CD4-positive, alpha-beta memory T cell (primary cell): ENCODE data around the gene MPHOSPH6. TPM values are rescaled to one million over a fixed set of nuclear protein-coding genes. Genes with fewer than 3 reads are reported as not detected.
"Not testable (repeated sequence)": the region's sequence is repeated elsewhere in the genome, so short reads cannot be mapped to it uniquely, and the experiment has no call there.

ENCODE experiments used
- CTCF ChIA-PET: fragments of 350-600 bp; sonication (Branson Sonifier 250); formaldehyde crosslinking; loops from one replicate; lab custom pipeline; 2021; ENCODE audit warnings: inconsistent platforms; ENCODE audit not compliant: partially characterized antibody; lab: Charles Lee
- POLR2A ChIA-PET: fragments of 350-600 bp; sonication (Branson Sonifier 250); formaldehyde crosslinking; loops from one replicate; lab custom pipeline; 2021; ENCODE audit not compliant: partially characterized antibody; lab: Charles Lee
- DNase-seq, 5 donors: peaks; one replicate each; pipeline versions ENCODE4 v3.0.0 to v3.0.0-alpha.2; 2020 to 2022; ENCODE audit warnings: mixed read lengths in 1 of 5
- H3K27ac ChIP-seq: one replicate; pipeline ENCODE4 v1.7.0; 2013; ENCODE audit warnings: low read depth, low read length
- H3K27me3 ChIP-seq: 2 replicates; pipeline ENCODE4 v1.7.0; 2013; ENCODE audit warnings: mild to moderate bottlenecking, low read length, moderate library complexity; ENCODE audit not compliant: insufficient read depth
- H3K36me3 ChIP-seq: 2 replicates; pipeline ENCODE4 v1.7.0; 2013; ENCODE audit warnings: mild to moderate bottlenecking, low read length, moderate library complexity; ENCODE audit not compliant: insufficient read depth
- H3K4me1 ChIP-seq: 2 replicates; pipeline ENCODE4 v1.7.0; 2013; ENCODE audit warnings: mild to moderate bottlenecking, low read length, moderate library complexity; ENCODE audit not compliant: insufficient read depth
- H3K4me3 ChIP-seq, 2 donors: one replicate each; pipeline ENCODE4 v1.7.0; 2013; ENCODE audit warnings: low read length in 2 of 2, mild to moderate bottlenecking in 1 of 2
- H3K9me3 ChIP-seq, 2 donors: one replicate each; pipeline ENCODE4 v1.7.0; 2013; ENCODE audit warnings: low read length in 2 of 2, control low read depth in 1 of 2; ENCODE audit not compliant: control insufficient read depth in 1 of 2
- H3K27ac Mint-ChIP-seq, 7 donors: one replicate each; pipeline ENCODE4 v1.8.0; 2020 to 2021; ENCODE audit warnings: mixed read lengths in 7 of 7, mild to moderate bottlenecking in 6 of 7, inconsistent platforms in 3 of 7, moderate library complexity in 3 of 7
- H3K27me3 Mint-ChIP-seq, 2 donors: one replicate each; pipeline ENCODE4 v1.8.0; 2020 to 2021; ENCODE audit warnings: mixed read lengths in 2 of 2
- H3K36me3 Mint-ChIP-seq, 2 donors: one replicate each; pipeline ENCODE4 v1.8.0; 2020 to 2021; ENCODE audit warnings: mixed read lengths in 2 of 2, inconsistent platforms in 1 of 2, mild to moderate bottlenecking in 1 of 2
- H3K4me1 Mint-ChIP-seq, 4 donors: one replicate each; pipeline ENCODE4 v1.8.0; 2020 to 2021; ENCODE audit warnings: mixed read lengths in 4 of 4, mild to moderate bottlenecking in 1 of 4
- H3K4me3 Mint-ChIP-seq, 8 donors: one replicate each; pipeline ENCODE4 v1.8.0; 2020 to 2021; ENCODE audit warnings: mixed read lengths in 8 of 8, mild to moderate bottlenecking in 7 of 8, moderate library complexity in 6 of 8, inconsistent platforms in 3 of 8
- H3K9me3 Mint-ChIP-seq, 8 donors: one replicate each; pipeline ENCODE4 v1.8.0; 2020 to 2021; ENCODE audit warnings: mixed read lengths in 8 of 8, mild to moderate bottlenecking in 5 of 8, inconsistent platforms in 3 of 8, moderate library complexity in 1 of 8
- intact Hi-C: fragments of 100-400 bp; cut with micrococcal nuclease; formaldehyde crosslinking; loops from one replicate; pipeline ENCODE4 v1.15.1; 2023
- polyA plus RNA-seq, 2 donors: library from polyadenylated mRNA; unstranded; fragments of 300-500 nt; fragmentation: Illumina TruSeq; gene quantifications; one replicate each; pipeline ENCODE4 v1.2.3, GENCODE V29; 2021
- total RNA-seq, 2 experiments: library from RNA; stranded (reverse); gene quantifications; one replicate each; pipeline ENCODE4 v1.2.3, GENCODE V29; 2021

MPHOSPH6 gene
- total and polyA plus RNA-seq, 4 experiments from 2014 or later, result 19.6 to 51.6 (median 22.9) TPM

GRCh38 chr16:82111944-82112343 is 58.1 kb downstream of the MPHOSPH6 start:
- ChIA-PET POLR2A (no interaction called here), CTCF (no interaction called here)
- peaks cover 0 to 2% of the 10 kb centered on the region in 2 donors for H3K27me3 Mint-ChIP-seq
- H3K27ac Mint-ChIP-seq, result no peak overlapping the region
- H3K4me3 ChIP-seq, result no peak overlapping the region
- intact Hi-C loops, result no loop called here
- no peak overlapping the region for H3K4me3 Mint-ChIP-seq
- H3K9me3 Mint-ChIP-seq, result no peaks in the 10 kb centered on the region
- no peaks in the 10 kb centered on the region for H3K36me3 ChIP-seq
- no peaks in the 10 kb centered on the region for H3K4me1 ChIP-seq
- no peaks in the 10 kb centered on the region for H3K4me1 Mint-ChIP-seq
- no peaks in the 10 kb centered on the region for H3K36me3 Mint-ChIP-seq
- H3K9me3 ChIP-seq, result no peaks in the 10 kb centered on the region
- no peak for DNase-seq
- H3K27me3 ChIP-seq, result no peaks in the 10 kb centered on the region
- H3K27ac ChIP-seq, result no peak overlapping the region

GRCh38 chr16:82109266-82109665 is 60.8 kb downstream of the MPHOSPH6 start:
- H3K36me3 Mint-ChIP-seq, H3K9me3 Mint-ChIP-seq, H3K27me3 ChIP-seq, H3K4me3 ChIP-seq, H3K36me3 ChIP-seq, H3K27me3 Mint-ChIP-seq, H3K4me3 Mint-ChIP-seq, H3K27ac ChIP-seq, POLR2A ChIA-PET, CTCF ChIA-PET, H3K9me3 ChIP-seq, intact Hi-C loops, H3K4me1 ChIP-seq, H3K4me1 Mint-ChIP-seq, H3K27ac Mint-ChIP-seq, DNase-seq: not testable (repeated sequence)

- Histone ChIP-seq H3K36me3 (no peaks in the 10 kb centered on the region), H3K9me3 (no peaks in the 10 kb centered on the region), H3K27ac (no peak overlapping the region), H3K4me1 (no peaks in the 10 kb centered on the region), H3K27me3 (no peaks in the 10 kb centered on the region), H3K4me3 (no peak overlapping the region)
- Mint-ChIP-seq H3K36me3 (no peaks in the 10 kb centered on the region), H3K4me3 (no peak overlapping the region), H3K27ac (no peak overlapping the region), H3K9me3 (no peaks in the 10 kb centered on the region), H3K4me1 (no peaks in the 10 kb centered on the region), H3K27me3 (peaks cover 0 to 2% of the 10 kb centered on the region in 2 donors)
- no peak for DNase-seq
- ChIA-PET POLR2A (no interaction called here), CTCF (no interaction called here)
- intact Hi-C loops, result no loop called here
These were observed 61.2 kb downstream of the MPHOSPH6 start for GRCh38 chr16:82108774-82109173.

GRCh38 chr16:82108100-82108499 is 61.9 kb downstream of the MPHOSPH6 start:
- Histone ChIP-seq H3K9me3 (no peaks in the 10 kb centered on the region), H3K4me3 (no peak overlapping the region), H3K36me3 (no peaks in the 10 kb centered on the region), H3K27ac (no peak overlapping the region), H3K27me3 (no peaks in the 10 kb centered on the region), H3K4me1 (no peaks in the 10 kb centered on the region)
- H3K27me3 Mint-ChIP-seq, result peaks cover 0 to 2% of the 10 kb centered on the region in 2 donors
- H3K27ac Mint-ChIP-seq, result no peak overlapping the region
- intact Hi-C loops, result no loop called here
- H3K4me3 Mint-ChIP-seq, result no peak overlapping the region
- H3K36me3 Mint-ChIP-seq, result no peaks in the 10 kb centered on the region
- no peak for DNase-seq
- POLR2A ChIA-PET, result no interaction called here
- H3K9me3 Mint-ChIP-seq, result no peaks in the 10 kb centered on the region
- CTCF ChIA-PET, result no interaction called here
- H3K4me1 Mint-ChIP-seq, result no peaks in the 10 kb centered on the region

GRCh38 chr16:82105107-82105506 is 64.9 kb downstream of the MPHOSPH6 start:
- intact Hi-C loops, result no loop called here
- Mint-ChIP-seq H3K36me3 (no peaks in the 10 kb centered on the region), H3K27ac (no peak overlapping the region), H3K4me3 (no peak overlapping the region), H3K4me1 (no peaks in the 10 kb centered on the region), H3K27me3 (peaks cover 2 to 3% of the 10 kb centered on the region in 2 donors), H3K9me3 (peaks cover 0 to 5% (median under 1%) of the 10 kb centered on the region in 8 donors)
- ChIA-PET CTCF (no interaction called here), POLR2A (no interaction called here)
- no peaks in the 10 kb centered on the region for H3K4me1 ChIP-seq
- no peaks in the 10 kb centered on the region for H3K9me3 ChIP-seq
- H3K4me3 ChIP-seq, result no peak overlapping the region
- DNase-seq, result no peak
- no peaks in the 10 kb centered on the region for H3K36me3 ChIP-seq
- no peak overlapping the region for H3K27ac ChIP-seq
- H3K27me3 ChIP-seq, result no peaks in the 10 kb centered on the region

Other genes starting within 250 kb of the MPHOSPH6 start
- gene SDR42E1, start 158.8 kb downstream of the MPHOSPH6 start, total RNA-seq, result 1 to 10 TPM; 8.1 to 9.8 TPM
- gene SDR42E1, start 158.8 kb downstream of the MPHOSPH6 start, polyA plus RNA-seq, result 1 to 10 TPM; 2.3 to 5.0 TPM
- not detected for gene HSD17B2, start 135.0 kb downstream of the MPHOSPH6 start, total RNA-seq
- not detected for gene HSD17B2, start 135.0 kb downstream of the MPHOSPH6 start, polyA plus RNA-seq